KG1 (cell line): ENCODE measurements around the gene ABLIM1.

Experiments
- DNase-seq: peaks from one replicate; lab custom pipeline; 2025; lab: John Stamatoyannopoulos, UW

ABLIM1 gene

DNA sequence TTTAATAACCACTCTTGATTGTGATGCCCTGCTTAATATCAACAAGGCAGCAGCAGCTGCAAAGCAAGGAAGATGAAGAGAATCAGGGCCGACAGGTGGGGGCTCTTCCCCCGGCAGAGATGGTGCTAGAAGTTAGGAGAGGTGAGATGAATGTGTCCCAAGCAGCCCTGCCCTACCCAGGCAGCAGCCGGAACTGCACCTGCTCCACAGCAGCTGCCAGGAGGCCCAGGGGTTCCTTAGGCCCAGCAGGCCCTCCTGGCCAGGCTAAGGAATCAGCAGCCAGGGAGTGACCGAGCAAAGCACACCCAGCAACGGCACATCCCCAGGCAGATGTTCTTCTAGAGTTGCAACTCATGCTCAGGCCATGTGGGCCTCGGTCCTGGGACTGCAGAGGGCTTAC lies 271.6 kb downstream of the ABLIM1 start:
- DNase-seq, result no peak

GRCh38 chr10:114385557-114385956 lies 272.5 kb downstream of the ABLIM1 start:
- DNase-seq, result no peak

DNA sequence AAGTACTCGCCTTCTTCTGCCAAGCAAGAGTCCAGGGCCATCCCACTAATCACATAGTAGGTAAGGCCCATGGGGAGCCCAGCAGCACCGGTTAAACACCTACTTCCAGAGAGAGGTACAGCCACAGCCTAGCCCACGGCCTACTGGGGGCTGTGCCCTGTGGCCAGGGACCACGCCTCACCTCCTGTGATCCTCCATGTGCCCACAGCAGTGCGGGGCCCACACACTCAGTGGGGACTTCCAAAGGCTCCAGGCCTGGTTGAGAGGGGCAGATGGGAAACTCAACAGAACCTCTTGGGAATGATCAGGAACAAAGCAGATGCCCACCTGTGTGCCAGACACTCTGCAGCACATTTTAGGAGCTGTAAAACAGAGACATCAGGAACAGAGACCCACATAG lies 273.5 kb downstream of the ABLIM1 start:
- DNase-seq, result no peak

- DNase-seq, result no peak
Measured at GRCh38 chr10:114384181-114384580, 273.9 kb downstream of the ABLIM1 start.
